ENCODE measurements around the gene IER5L.

Gene IER5L

DNA sequence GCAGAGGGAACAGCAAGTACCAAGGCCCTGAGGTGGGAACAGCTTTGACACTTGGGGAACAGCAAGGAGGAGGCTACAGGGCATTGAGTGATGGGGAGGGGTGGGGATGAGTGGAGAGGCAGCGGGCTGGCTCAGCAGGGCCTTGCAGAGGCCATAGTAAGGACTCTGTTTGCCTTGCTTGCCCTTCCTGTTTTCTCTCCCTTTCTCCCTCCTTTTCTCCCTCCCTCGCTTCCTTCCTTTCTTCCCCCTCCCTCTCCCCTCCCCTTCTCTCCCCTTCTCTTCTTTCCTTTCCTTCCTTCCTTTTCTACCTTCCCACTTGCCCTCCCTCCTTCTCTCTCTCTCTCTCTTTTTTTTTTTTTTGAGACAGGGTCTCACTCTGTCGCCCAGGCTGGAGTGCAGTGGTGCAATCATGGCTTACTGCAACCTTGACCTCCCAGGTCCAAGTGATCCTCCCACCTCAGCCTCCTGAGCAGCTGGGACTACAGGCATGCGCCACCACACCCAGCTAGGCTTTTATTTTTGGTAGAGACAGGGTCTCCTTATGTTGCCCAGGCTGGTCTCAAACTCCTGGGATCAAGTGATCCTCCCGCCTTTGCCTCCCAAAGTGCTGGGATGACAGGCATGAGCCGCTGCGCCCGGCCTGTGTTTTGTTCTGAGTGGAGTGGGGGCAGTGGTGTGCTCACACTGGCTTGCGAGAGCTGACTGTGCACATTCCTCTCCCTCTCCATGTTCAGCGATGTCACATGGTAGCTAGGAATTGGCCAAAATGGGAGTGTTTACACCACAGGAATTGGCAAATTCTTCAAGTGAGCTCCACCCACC, 17.1 kb downstream of the IER5L start:
- DNase-seq, result no peak

DNA sequence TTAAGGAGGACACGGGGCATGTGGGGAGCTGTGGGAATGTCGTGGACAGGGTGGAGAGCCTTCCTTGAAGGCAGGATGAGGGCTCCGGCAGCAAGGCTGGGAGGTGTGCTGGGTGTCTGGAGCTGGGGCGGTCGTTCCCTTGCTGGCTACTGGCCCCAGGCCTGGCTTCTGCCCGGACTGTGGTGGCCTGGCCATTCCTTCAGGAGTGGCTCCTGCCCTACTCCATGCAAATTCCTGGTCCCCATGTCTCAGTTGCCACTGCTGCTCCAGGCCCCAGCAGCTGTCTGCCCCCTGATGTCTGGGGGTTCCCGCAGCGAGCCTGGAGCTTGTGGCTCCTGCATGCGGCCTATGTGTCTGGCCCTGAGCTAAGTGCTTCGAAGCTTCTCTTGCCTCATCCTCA, 21.9 kb downstream of the IER5L start:
- no peak for DNase-seq

DNA sequence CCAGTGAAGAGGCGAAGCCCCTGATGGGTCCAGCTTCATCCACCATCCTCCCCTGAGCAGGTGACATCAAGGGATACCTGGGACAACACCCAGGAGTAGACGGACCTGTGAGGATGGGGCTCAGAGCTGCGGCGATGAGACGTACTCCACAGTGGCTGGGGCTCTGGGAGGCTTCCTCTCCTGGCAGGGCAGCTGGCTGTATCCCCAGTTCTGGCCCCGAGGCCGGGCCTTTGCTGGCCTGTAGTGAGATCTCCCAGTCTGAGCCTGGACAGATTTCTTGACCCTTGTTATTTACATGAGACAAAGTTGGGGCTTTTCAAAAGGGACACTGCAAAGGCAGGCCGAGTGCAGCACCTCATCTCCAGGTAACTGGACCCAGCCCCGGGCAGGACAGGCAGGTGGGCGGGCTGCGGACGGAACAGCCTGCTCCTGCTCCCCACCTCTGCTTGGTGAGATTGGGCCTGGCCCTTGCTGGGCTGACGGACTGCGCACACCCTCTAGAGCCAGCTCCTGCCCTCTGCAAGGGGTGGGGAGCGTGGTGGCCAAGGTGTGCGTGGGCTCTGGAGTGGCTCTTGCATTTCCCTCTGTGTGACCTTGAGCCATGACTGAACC, 23.1 kb downstream of the IER5L start:
- DNase-seq, result no peak

DNA sequence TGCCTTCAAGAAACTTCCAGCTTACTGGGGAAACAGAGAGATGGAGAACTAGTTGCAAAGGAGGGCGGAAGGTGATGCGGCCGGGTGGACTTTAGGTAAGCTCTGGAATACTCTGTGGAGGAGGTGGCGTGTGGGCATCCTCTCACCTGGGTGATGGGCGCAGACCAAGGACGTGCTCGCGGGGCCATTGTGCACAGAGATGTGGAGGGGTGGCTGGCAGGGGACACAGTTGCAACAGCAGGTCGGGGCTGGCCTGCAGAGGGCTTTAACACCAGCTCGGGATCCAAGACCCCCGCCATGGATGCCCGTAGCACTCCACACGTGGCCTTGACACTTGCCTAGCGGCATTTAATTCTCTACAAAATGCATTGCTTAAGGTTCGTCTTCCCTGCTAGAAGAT, 26.6 kb downstream of the IER5L start:
- no peak for DNase-seq

GRCh38 chr9:129150672-129151211, 27.3 kb downstream of the IER5L start:
- no peak for DNase-seq

- no peak for DNase-seq
Measured at GRCh38 chr9:129150122-129150521, 27.9 kb downstream of the IER5L start.

GRCh38 chr9:129149442-129149841, 28.6 kb downstream of the IER5L start:
- DNase-seq, result no peak

DNA sequence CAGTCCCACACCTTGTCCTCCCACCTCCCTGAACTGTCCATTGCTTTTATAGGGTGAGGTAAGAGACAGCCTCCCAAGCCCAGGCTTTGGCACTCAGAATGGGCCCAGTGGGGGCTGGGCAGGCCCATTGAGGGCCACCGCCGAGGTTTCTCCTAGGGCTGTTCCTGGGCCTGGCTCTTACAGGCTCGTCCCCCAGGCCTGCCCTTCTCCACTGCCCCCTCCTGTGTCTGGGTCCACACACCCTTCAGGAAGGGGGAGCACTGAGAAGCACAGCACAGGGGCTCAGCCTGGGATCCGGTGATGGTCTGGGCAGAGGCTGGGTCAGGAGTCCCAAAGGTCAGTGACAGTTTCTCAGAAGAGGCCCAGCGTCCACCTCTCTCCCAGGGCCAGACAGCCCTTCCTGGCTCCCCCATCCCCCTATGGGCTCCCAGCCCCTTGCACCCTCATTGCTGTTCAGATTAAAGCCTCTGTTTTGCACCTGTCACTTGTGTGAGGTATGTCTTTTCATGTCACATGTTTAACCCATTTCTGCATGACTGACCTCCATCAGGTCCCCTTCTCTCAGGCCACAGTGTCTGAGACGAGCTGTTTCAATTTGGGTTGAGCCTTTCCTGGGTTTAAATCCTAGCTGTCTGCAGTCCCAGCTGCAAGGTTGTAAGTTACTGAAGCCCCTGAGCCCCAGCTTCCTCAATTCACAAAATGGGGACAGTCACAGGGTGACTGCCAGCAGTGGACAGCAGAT, 29.4 kb downstream of the IER5L start:
- no peak for DNase-seq

DNA sequence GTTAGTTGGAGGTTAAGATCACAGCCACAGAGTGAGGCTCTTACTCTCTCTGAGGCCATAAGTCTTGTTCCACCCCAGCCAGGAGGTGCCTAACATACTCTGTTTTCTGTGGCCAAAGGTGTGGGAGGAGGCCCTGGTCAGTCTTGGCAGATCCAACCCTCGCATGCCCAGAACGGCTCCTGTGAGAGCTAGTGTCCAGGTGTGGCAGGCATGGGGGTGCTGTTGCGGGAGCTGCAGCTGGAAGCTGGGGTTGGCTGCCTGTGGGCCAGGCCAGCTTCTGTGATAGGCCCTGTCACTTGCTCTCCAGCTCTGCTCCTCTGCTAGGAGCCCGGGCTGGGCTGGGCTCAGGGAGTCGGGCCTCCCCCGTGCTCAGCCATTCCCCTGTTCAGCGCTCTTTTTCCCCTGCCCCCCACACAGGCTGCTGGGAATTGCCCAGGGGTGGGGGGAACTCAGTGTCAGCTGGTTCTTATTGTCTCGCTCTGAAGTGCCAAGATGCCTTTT, 31.6 kb downstream of the IER5L start:
- peak in 9 of 14 donors; percentile 17 to 89 (median 42) for DNase-seq

GRCh38 chr9:129145841-129146292, 32.2 kb downstream of the IER5L start:
- peak in 1 of 14 donors; percentile 44 for DNase-seq

DNA sequence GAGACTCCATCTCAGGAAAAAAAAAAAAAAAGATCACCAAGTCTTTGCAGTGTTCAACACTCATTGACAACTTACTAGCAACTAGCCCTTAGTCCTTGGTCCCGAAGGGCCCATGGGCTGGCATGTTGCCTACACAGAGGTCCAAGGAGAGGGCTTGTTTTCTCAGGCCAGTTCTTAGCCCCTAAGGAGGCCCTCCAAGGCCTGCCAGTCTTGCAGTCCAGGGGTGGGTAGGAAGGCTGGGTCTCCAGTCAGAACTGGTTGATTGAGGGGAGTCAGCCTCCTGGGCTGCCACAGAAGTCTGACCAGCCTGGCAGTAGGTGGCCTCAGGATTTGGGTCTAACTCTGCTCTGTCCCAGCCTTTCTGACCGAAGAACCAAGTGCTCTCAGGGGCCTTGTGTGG, 32.7 kb downstream of the IER5L start:
- no peak for DNase-seq

- DNase-seq, result peak in 12 of 14 donors; percentile 20 to 82 (median 66)
Measured at GRCh38 chr9:129143031-129143927, 34.8 kb downstream of the IER5L start.

DNA sequence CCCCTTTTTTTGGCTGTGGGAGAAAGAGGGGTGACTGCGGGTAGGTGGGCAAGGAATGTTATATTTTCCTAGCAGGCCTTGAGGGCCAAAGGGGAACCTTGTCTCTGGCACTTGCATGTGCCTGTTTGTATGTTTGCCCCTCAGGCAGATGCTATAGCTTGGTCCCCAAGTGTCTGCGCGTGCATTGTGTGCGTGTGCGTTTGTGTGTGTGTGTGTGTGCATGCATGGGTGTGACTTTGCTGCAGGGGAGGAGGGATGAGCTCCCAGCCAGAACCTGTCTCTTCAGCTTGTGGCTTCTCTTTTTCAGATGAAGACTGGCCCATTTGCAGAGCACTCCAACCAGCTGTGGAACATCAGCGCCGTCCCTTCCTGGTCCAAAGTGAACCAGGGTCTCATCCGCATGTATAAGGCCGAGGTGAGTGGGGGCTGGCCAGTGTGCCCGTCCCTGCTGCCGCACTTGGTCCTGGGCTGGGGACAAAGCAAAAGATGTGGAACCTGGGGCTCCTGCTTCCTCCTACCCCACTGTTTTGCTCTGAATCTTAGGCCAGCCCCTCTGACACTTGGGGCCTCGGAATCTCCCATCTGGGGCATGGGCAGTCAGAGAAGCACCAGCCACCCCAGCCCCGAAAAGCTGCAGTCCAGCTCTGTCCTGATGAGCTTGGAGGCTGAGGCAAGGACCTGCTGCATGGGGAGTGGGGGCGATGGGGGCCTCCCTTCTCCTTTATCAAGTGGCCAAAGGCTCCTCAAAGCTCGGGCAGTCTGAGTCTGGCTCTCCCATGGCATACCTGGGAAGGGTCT, 35.7 kb downstream of the IER5L start:
- no peak for DNase-seq

GRCh38 chr9:129141066-129142041, 36.7 kb downstream of the IER5L start:
- DNase-seq, result peak in 9 of 14 donors; percentile 24 to 63 (median 44)

DNA sequence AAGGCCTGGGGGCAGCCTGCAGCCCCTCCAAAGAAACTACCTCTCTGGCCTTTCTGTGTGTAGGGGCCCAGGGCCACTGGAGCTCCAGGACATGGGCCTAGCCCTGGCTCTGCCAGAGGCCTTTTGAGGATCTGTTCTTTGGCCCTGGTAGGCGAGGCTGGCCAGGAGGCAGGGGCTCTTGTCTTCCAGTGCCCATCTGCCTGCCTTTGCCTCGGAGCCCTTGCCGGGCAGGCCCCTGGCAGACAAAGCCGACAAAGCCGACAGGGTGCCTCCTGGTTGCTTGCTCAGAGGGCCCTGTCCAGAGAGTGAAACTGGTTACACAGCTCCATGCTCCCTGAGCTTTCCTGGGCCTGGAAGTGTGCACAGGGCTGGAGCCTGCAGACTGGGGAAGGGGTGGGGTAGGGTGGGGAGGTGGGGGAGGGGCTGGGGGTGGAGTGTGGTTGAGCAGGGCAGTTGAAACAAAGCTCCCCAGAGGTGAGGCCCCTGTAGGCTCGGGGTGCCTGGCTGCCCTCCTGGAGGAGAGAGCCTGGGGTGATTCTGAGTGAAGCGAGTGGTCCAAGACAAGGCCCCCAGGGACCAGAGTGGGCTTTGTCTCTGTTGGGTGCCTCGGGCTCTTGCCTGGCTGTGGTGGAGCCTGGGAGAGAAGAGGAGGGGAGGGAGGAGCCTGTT, 37.5 kb downstream of the IER5L start:
- peak in 10 of 14 donors; percentile 55 to 84 (median 66) for DNase-seq

GRCh38 chr9:129139993-129140396, 38.1 kb downstream of the IER5L start:
- DNase-seq, result peak; percentile 28 to 96 (median 84)

DNA sequence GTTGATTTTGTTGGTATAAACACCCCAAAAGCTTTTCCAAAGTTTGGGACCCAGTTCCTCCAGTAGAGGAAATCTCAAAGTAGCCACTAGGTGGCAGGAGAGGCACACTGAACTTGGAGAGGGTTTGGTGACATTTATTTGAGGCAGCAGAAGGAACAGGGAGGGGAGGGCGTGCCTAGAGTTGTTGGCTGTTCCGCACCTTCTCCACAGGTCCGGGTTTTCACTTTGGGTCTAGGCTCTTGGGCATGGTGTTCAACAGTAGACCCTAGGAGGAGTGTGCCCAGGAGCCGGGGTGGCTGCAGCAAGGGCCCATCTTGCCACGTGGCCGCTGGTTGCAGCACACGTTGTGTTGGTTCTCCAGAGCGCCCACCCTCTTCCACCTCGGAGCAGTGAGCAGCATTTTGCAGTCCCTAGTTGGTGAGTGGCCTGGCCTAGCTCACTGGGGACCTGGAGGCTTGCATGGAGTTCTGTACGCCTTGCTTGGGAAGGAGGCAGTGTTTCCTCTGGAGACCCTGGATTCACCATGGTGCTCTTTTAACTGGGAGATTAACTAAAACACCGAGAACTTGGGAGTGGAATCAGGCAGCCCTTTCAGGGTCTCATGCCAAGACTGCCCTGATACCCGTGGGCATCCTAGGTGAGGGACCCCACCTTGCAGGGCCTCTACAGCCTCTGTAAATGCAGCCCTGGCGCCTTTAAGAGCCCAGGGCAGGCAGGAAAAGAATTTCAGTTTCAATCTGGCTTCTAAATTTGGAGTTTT, 38.6 kb downstream of the IER5L start:
- peak in 12 of 14 donors; percentile 62 to 91 (median 78) for DNase-seq
